ENCODE data around the gene CCER1. TPM values are rescaled to one million over a fixed set of nuclear protein-coding genes. Genes with fewer than 3 reads are reported as not detected.
"Not testable (repeated sequence)": the region's sequence is repeated elsewhere in the genome, so short reads cannot be mapped to it uniquely, and the experiment has no call there.

Gene CCER1
- total RNA-seq = not detected in 2 replicates

- H3K4me3 Mint-ChIP-seq = no peak within 1 kb of the TSS
Measured at GRCh38 chr12:90954921-90955320, at the start of gene CCER1. Gene CCER1, minus strand, starts transcription at chr12:90955176. Its CDS starts 434 bp downstream, at chr12:90954742.

DNA sequence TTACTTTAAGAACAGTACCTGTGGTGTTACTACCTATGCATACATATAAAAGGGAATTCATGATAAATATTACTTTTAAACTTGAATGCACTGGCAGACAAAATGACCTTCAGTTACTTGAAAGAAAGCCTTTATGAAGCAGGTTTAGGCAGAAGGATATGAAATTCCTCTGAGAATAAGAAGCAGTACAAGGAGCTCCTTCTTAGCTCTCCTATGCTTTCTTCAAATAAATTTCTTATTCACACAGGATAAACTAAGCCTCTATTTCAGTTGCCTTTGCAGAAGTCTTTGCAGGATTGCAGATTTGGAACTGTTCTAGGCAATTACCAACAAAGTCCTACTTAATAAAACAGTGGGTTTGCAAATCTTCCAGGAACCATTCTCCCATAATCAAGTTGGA is 48.8 kb upstream of the CCER1 start:
- Mint-ChIP-seq H3K27me3 (peaks cover 9% of the 10 kb centered on the region), H3K27ac (no peak overlapping the region), H3K36me3 (ENCODE audit: low read depth) (no peaks in the 10 kb centered on the region), H3K4me1 (peaks cover 15% of the 10 kb centered on the region), H3K4me3 (no peak overlapping the region), H3K9me3 (peaks cover 7% of the 10 kb centered on the region)
- intact Hi-C loops (cut with micrococcal nuclease) = no loop called here
- no peak for DNase-seq

More at GRCh38 chr12:90954921-90955320, at the start of gene CCER1:
- H3K36me3 Mint-ChIP-seq (ENCODE audit: low read depth) = no peaks in the 10 kb centered on the region
- H3K27me3 Mint-ChIP-seq = peaks cover 1% of the 10 kb centered on the region
- H3K9me3 Mint-ChIP-seq = no peaks in the 10 kb centered on the region
- intact Hi-C loops (cut with micrococcal nuclease) = no loop called here
- no peak within 1 kb of the TSS for H3K27ac Mint-ChIP-seq
- DNase-seq = no peak
- no peaks in the 10 kb centered on the region for H3K4me1 Mint-ChIP-seq

- no peaks in the 10 kb centered on the region for H3K4me1 Mint-ChIP-seq
- DNase-seq = no peak
- intact Hi-C loops (cut with micrococcal nuclease) = no loop called here
- no peaks in the 10 kb centered on the region for H3K9me3 Mint-ChIP-seq
- H3K4me3 Mint-ChIP-seq = no peak overlapping the region
- H3K27me3 Mint-ChIP-seq = peaks cover 6% of the 10 kb centered on the region
- H3K27ac Mint-ChIP-seq = no peak overlapping the region
- H3K36me3 Mint-ChIP-seq (ENCODE audit: low read depth) = no peaks in the 10 kb centered on the region
Measured at GRCh38 chr12:91001306-91001705, 46.3 kb upstream of the CCER1 start.

- no peak for DNase-seq
- Mint-ChIP-seq H3K36me3 (ENCODE audit: low read depth) (no peaks in the 10 kb centered on the region), H3K4me3 (no peak overlapping the region), H3K27ac (no peak overlapping the region), H3K9me3 (no peaks in the 10 kb centered on the region), H3K4me1 (no peaks in the 10 kb centered on the region), H3K27me3 (peaks cover 4% of the 10 kb centered on the region)
- intact Hi-C loops (cut with micrococcal nuclease) = no loop called here
Measured at GRCh38 chr12:90999966-91000365, 45.0 kb upstream of the CCER1 start.

- no peaks in the 10 kb centered on the region for H3K9me3 Mint-ChIP-seq
- DNase-seq = no peak
- no peak overlapping the region for H3K4me3 Mint-ChIP-seq
- intact Hi-C loops (cut with micrococcal nuclease) = no loop called here
- peaks cover 7% of the 10 kb centered on the region for H3K27me3 Mint-ChIP-seq
- no peaks in the 10 kb centered on the region for H3K4me1 Mint-ChIP-seq
- no peaks in the 10 kb centered on the region for H3K36me3 Mint-ChIP-seq (ENCODE audit: low read depth)
- H3K27ac Mint-ChIP-seq = no peak overlapping the region
Measured at GRCh38 chr12:90999527-90999926, 44.6 kb upstream of the CCER1 start.

GRCh38 chr12:90995010-90995409 is 40.0 kb upstream of the CCER1 start:
- no peaks in the 10 kb centered on the region for H3K4me1 Mint-ChIP-seq
- no peak overlapping the region for H3K4me3 Mint-ChIP-seq
- H3K27me3 Mint-ChIP-seq = peaks cover 7% of the 10 kb centered on the region
- intact Hi-C loops (cut with micrococcal nuclease) = no loop called here
- H3K27ac Mint-ChIP-seq = no peak overlapping the region
- no peaks in the 10 kb centered on the region for H3K36me3 Mint-ChIP-seq (ENCODE audit: low read depth)
- no peak for DNase-seq
- no peaks in the 10 kb centered on the region for H3K9me3 Mint-ChIP-seq

DNA sequence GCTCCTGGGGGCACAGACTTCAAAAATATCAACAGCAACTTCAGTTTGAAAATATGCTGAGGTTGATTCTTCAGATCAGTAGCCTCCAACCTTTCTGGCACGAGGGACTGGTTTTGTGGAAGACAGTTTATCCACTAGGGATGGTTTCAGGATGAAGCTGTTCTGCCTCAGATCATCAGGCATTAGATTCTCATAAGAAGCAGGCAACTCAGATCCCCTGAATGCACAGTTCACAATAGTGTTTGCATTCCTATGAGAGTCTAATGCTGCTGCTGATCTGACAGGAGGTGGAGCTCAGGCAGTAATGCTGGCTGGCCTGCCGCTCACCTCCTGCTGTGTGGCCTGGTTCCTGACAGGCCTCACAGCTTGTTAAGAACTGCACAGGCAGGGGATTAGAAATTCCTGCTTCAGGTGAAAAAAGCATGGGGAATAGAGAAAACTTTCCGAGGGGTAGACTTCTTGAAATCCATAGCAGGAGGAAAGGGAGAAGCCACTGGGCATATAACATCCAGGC is 37.0 kb upstream of the CCER1 start:
- intact Hi-C loops (cut with micrococcal nuclease) = no loop called here
- no peak overlapping the region for H3K27ac Mint-ChIP-seq
- H3K36me3 Mint-ChIP-seq (ENCODE audit: low read depth) = no peaks in the 10 kb centered on the region
- DNase-seq = no peak
- no peaks in the 10 kb centered on the region for H3K4me1 Mint-ChIP-seq
- H3K9me3 Mint-ChIP-seq = peaks cover 3% of the 10 kb centered on the region
- H3K27me3 Mint-ChIP-seq = peaks cover 9% of the 10 kb centered on the region
- H3K4me3 Mint-ChIP-seq = no peak overlapping the region

- intact Hi-C loops (cut with micrococcal nuclease) = no loop called here
- Mint-ChIP-seq H3K4me3 (no peak overlapping the region), H3K36me3 (ENCODE audit: low read depth) (no peaks in the 10 kb centered on the region), H3K27ac (no peak overlapping the region), H3K9me3 (peaks cover 5% of the 10 kb centered on the region), H3K27me3 (peaks cover 9% of the 10 kb centered on the region), H3K4me1 (no peaks in the 10 kb centered on the region)
- DNase-seq = no peak
Measured at GRCh38 chr12:90990611-90991010, 35.6 kb upstream of the CCER1 start.

DNA sequence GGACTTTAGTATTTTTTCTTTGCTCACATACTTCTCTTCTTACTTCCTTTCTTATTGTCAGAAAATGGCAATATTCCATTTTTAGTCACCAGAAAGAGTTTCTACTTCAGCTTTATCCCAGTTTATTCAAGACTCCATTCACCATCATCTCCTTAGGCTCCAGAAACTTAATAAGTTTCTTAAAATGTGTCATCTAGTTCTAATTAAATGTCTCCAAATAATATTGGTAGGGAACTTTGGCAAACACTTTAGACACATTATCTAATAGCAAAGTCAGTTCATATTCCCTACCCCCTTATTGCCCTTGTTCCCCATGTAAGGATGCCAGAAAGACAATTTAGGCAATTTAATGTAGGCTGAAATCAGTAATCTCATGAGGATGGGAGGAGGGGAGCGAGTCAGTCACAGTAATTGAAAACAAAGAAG is 34.7 kb upstream of the CCER1 start:
- no peaks in the 10 kb centered on the region for H3K4me1 Mint-ChIP-seq
- DNase-seq = no peak

DNA sequence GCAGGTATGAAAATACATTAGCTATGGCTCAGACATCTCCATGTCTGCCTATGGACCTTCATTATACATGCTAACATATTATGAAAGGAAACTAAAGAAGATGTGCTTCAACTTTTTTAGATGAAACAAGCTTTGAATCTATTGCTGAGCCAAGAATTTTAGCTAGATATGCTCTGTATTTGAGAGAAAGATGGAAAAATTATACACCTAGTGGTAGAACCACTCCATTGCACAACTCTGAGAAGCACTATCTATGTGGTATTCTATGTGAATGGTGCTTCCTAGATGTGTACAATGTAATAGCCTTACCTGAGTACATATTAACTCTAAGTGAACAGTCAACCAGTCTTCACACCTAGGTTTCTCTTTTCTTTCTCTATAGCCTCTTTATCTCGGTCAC is 32.5 kb upstream of the CCER1 start:
- no peak for DNase-seq
- intact Hi-C loops (cut with micrococcal nuclease) = no loop called here
- H3K36me3 Mint-ChIP-seq (ENCODE audit: low read depth) = no peaks in the 10 kb centered on the region
- no peaks in the 10 kb centered on the region for H3K4me1 Mint-ChIP-seq
- H3K4me3 Mint-ChIP-seq = no peak overlapping the region
- peaks cover 6% of the 10 kb centered on the region for H3K27me3 Mint-ChIP-seq
- H3K9me3 Mint-ChIP-seq = peaks cover 5% of the 10 kb centered on the region
- no peak overlapping the region for H3K27ac Mint-ChIP-seq

More for the DNA sequence above, 34.7 kb upstream of the CCER1 start:
- peaks cover 7% of the 10 kb centered on the region for H3K27me3 Mint-ChIP-seq
- H3K27ac Mint-ChIP-seq = no peak overlapping the region
- intact Hi-C loops (cut with micrococcal nuclease) = no loop called here
- no peaks in the 10 kb centered on the region for H3K36me3 Mint-ChIP-seq (ENCODE audit: low read depth)
- peaks cover 5% of the 10 kb centered on the region for H3K9me3 Mint-ChIP-seq
- H3K4me3 Mint-ChIP-seq = no peak overlapping the region

DNA sequence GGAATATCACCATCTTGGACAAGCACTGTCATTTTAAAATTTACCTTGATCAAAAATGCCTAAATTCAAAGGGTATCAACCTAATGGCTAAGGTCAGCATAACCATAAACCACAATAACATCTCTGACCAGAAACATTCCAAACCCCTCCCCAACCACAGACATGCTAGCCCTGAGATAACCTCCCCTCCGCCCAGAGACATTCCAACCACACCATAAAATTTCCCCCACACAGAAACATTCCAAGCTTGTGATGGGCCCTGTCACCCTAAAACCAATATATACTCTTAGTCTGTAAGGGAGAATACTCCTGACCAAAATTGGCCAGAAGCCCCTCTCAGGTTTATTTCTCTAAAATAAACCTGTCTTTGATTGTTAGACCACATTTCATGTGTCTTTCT is 32.1 kb upstream of the CCER1 start:
- no peaks in the 10 kb centered on the region for H3K36me3 Mint-ChIP-seq (ENCODE audit: low read depth)
- no peak overlapping the region for H3K27ac Mint-ChIP-seq
- peaks cover 5% of the 10 kb centered on the region for H3K9me3 Mint-ChIP-seq
- H3K4me1 Mint-ChIP-seq = no peaks in the 10 kb centered on the region
- intact Hi-C loops (cut with micrococcal nuclease) = no loop called here
- no peak overlapping the region for H3K4me3 Mint-ChIP-seq
- DNase-seq = no peak
- peaks cover 8% of the 10 kb centered on the region for H3K27me3 Mint-ChIP-seq

DNA sequence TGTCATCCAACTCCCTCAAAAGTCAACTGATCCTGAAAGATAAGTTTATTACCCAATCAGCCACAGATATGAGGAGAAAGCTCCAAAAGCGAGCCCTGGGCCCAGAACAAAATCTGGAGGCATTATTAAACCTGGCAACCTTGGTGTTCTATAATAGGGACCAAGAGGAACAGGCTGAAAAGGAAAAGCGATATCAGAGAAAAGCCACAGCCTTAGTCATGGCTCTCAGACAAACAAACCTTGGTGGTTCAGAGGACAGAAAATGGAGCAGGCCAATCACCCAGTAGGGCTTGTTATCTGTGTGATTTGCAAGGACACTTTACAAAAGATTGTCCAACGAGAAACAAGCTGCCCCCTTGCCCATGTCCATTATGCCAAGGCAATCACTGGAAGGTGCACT is 30.4 kb upstream of the CCER1 start:
- H3K4me1 Mint-ChIP-seq; H3K27ac Mint-ChIP-seq; H3K9me3 Mint-ChIP-seq; H3K4me3 Mint-ChIP-seq; DNase-seq; H3K27me3 Mint-ChIP-seq; H3K36me3 Mint-ChIP-seq (ENCODE audit: low read depth); intact Hi-C loops (cut with micrococcal nuclease): not testable (repeated sequence)

- peaks cover 5% of the 10 kb centered on the region for H3K9me3 Mint-ChIP-seq
- H3K27me3 Mint-ChIP-seq = peaks cover 3% of the 10 kb centered on the region
- H3K36me3 Mint-ChIP-seq (ENCODE audit: low read depth) = no peaks in the 10 kb centered on the region
- H3K4me3 Mint-ChIP-seq = no peak overlapping the region
- no peak overlapping the region for H3K27ac Mint-ChIP-seq
- DNase-seq = no peak
- intact Hi-C loops (cut with micrococcal nuclease) = no loop called here
- H3K4me1 Mint-ChIP-seq = no peaks in the 10 kb centered on the region
Measured at GRCh38 chr12:90984114-90984513, 29.1 kb upstream of the CCER1 start.

DNA sequence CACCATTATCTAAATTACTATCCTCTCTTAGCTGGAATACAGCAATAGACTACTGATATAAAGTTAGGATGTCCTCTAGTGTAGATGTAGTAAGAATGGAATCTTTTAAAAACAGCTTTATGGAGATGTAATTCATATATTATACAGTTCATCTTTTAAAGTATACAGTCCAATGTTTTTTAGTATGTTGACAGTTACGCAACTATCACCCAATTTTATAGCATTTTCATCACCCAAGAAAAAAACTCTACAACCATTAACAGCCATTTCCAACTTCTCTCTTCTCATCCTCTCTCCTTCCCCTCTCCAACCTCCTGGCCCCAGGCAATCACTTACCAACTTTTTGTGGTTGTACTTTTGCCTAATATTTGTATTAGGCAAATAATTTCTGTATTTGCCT is 27.2 kb upstream of the CCER1 start:
- no peak overlapping the region for H3K27ac Mint-ChIP-seq

GRCh38 chr12:90979951-90980350 is 25.0 kb upstream of the CCER1 start:
- Mint-ChIP-seq H3K4me3 (no peak overlapping the region), H3K36me3 (ENCODE audit: low read depth) (no peaks in the 10 kb centered on the region), H3K9me3 (no peaks in the 10 kb centered on the region), H3K27me3 (peaks cover 3% of the 10 kb centered on the region), H3K4me1 (no peaks in the 10 kb centered on the region), H3K27ac (no peak overlapping the region)
- DNase-seq = no peak
- intact Hi-C loops (cut with micrococcal nuclease) = loop anchor here (10.0 kb wide), 1 partner anchor 345 kb away; no protein-coding TSS in a partner anchor

More for the DNA sequence above, 27.2 kb upstream of the CCER1 start:
- intact Hi-C loops (cut with micrococcal nuclease) = no loop called here
- no peak for DNase-seq
- no peaks in the 10 kb centered on the region for H3K4me1 Mint-ChIP-seq
- peaks cover 3% of the 10 kb centered on the region for H3K9me3 Mint-ChIP-seq
- H3K27me3 Mint-ChIP-seq = peaks cover 3% of the 10 kb centered on the region
- no peaks in the 10 kb centered on the region for H3K36me3 Mint-ChIP-seq (ENCODE audit: low read depth)
- no peak overlapping the region for H3K4me3 Mint-ChIP-seq

Data from activated CD4-positive, alpha-beta T cell treated with anti-CD3 and anti-CD28 coated beads, Interleukin-2, amount 10 ng/mL, durations not matched to agents 24 days and 14 days (primary cell).